Prostate gland (tissue), 2 donors: ENCODE results near the gene SMPX.

Experiments used
- POLR2A ChIP-seq: fragments of 450-650 bp; IDR thresholded peaks from one replicate; pipeline ENCODE4 v1.6.1; 2016; ENCODE audit warnings: antibody characterized with exemption, mild to moderate bottlenecking
- POLR2AphosphoS5 ChIP-seq: sonication (generic); formaldehyde crosslinking; IDR thresholded peaks from one replicate; pipeline ENCODE4 v1.6.1; 2017; ENCODE audit warnings: antibody characterized with exemption
- TF ChIP-seq, protein P1 (sequence below), 4 experiments: fragments of 200-600 bp in 2 of 4; fragments of 450-650 bp in 2 of 4; sonication (generic) in 2 of 4; IDR thresholded peaks; 1 replicate in 3 of 4; 2 replicates in 1 of 4; pipeline ENCODE4 v1.5.1; 2016 to 2019; ENCODE audit warnings: antibody characterized with exemption in 4 of 4, mild to moderate bottlenecking in 2 of 4, moderate library complexity in 2 of 4

DNA sequence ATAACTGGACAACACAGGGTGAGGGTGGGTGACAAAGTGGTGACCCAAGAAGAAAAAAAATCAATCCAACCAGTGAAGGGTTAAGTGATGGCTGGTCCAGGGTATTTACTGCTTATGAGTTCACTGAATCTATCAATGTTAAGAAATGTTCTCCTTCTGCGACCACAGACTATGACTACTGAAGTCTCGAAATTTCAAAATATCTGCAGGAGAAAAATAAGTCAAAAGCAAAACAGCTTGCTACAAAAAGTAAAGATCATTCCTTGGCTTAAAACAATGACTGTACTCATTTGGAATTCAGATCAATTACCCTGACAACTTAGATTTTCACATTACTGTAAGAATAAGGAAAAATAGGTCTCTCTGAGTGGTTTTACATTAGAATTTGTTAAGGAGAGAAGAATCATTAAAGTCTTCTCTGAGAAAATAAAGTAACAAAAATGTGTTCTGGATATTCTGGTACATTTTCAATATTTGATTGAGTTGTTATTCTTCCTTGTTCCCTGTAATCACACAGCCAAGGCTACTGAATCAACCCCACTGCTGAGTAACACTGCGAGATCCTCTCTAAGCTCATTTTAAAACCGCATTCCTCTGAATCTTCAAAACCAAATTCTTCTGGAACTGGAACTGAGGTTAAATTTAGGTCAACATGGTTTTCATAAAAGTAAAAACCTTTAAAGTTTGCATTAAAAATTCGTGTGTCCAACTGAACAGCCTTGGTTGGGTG lies 22.7 kb downstream of the SMPX start:
- TF ChIP-seq POLR2AphosphoS5: no peak
- TF ChIP-seq, protein P1, sequence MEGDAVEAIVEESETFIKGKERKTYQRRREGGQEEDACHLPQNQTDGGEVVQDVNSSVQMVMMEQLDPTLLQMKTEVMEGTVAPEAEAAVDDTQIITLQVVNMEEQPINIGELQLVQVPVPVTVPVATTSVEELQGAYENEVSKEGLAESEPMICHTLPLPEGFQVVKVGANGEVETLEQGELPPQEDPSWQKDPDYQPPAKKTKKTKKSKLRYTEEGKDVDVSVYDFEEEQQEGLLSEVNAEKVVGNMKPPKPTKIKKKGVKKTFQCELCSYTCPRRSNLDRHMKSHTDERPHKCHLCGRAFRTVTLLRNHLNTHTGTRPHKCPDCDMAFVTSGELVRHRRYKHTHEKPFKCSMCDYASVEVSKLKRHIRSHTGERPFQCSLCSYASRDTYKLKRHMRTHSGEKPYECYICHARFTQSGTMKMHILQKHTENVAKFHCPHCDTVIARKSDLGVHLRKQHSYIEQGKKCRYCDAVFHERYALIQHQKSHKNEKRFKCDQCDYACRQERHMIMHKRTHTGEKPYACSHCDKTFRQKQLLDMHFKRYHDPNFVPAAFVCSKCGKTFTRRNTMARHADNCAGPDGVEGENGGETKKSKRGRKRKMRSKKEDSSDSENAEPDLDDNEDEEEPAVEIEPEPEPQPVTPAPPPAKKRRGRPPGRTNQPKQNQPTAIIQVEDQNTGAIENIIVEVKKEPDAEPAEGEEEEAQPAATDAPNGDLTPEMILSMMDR (IDR thresholded peaks at IDR 0.05): no peak
- no peak for TF ChIP-seq POLR2A
